ENCODE measurements around the gene RBM33. TPM values are rescaled to one million over a fixed set of nuclear protein-coding genes. Genes with fewer than 3 reads are reported as not detected.

The RBM33 gene
- total and polyA plus RNA-seq, 2 of the 4 experiments (the other 2 are of a cell fraction): 7.3 to 10.8 TPM

DNA sequence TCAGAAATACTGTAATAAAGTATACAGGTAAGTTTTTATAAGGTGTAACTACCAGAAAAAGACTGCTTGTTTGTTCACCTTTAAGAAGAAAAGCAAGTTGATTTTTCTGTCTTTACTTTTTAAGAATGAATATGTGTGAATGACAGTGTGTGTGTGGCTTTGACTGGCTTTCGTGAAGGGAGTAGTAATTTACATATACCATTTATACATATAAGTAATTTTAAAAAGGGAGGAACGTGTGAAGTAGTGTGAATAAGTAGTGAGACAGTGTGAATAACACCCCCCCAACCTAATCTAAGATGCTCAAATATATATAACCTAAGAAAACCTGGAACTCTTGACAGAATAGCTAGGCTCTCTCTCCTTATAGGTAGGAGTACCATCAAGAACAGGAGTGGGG, 33.2 kb downstream of the RBM33 start:
- no CpG with 5 or more reads among the region's 2 CpGs for WGBS, 2 experiments (ENCODE audit: extremely low coverage in 2 of 2, insufficient read length in 1 of 2)
- Histone ChIP-seq H3K4me3 (ENCODE audit: insufficient read depth, low read depth, low read length) (no peak overlapping the region), H2AFZ (replicated peaks; ENCODE audit: low read length, poor library complexity) (no peak overlapping the region), H3K4me1 (ENCODE audit: control insufficient read depth, insufficient read depth, low read length) (peaks cover 2% of the 10 kb centered on the region; the same call in 1 of the 2 replicates), H3K36me3 (ENCODE audit: control insufficient read depth, insufficient read depth, low read length) (peaks cover 16% of the 10 kb centered on the region), H3K4me2 (ENCODE audit: low read depth, low read length) (no peak overlapping the region), H3K4ac (ENCODE audit: low read depth, low read length) (no peak overlapping the region), H2BK5ac (ENCODE audit: low read depth, low read length, poor library complexity, severe bottlenecking) (no peak overlapping the region), H4K5ac (ENCODE audit: low read depth, low read length) (no peak overlapping the region), H4K8ac (ENCODE audit: low read depth in 2 of 2, low read length in 2 of 2) (no peak overlapping the region), H4K91ac (ENCODE audit: insufficient read depth, low read depth, low read length) (no peak overlapping the region), H4K20me1 (ENCODE audit: insufficient read depth, low read length) (peaks cover 15% of the 10 kb centered on the region; the same call in 1 of the 2 replicates), H2BK120ac (ENCODE audit: low read depth, low read length) (no peak overlapping the region), H2BK15ac (ENCODE audit: low read depth, low read length) (no peak overlapping the region), H2BK20ac (ENCODE audit: low read depth, low read length) (no peak overlapping the region), H3K9ac (ENCODE audit: low read depth, low read length) (no peak overlapping the region), H3K14ac (replicated peaks; ENCODE audit: low read depth, low read length) (no peak overlapping the region), H3K79me1 (ENCODE audit: low read depth in 1 of 2, low read length in 2 of 2) (peaks cover 32 to 57% of the 10 kb centered on the region in 2 experiments), H3K9me1 (ENCODE audit: insufficient read depth, low read length) (peaks cover 7% of the 10 kb centered on the region; the same call in 1 of the 2 replicates), H3K27me3 (ENCODE audit: control insufficient read depth, insufficient read depth, low read length) (no peaks in the 10 kb centered on the region), H3K56ac (ENCODE audit: extremely low read depth, insufficient read depth, low read length) (no peak overlapping the region), H3K27ac (ENCODE audit: insufficient read depth, low read length) (no peak overlapping the region), H2AK9ac (replicated peaks; ENCODE audit: low read depth, low read length, poor library complexity) (no peak overlapping the region), H3K18ac (ENCODE audit: low read depth, low read length) (no peak overlapping the region), H3K9me3 (ENCODE audit: control insufficient read depth, insufficient read depth, low read length) (no peaks in the 10 kb centered on the region), H3K23ac (ENCODE audit: low read depth, low read length) (no peak overlapping the region), H2AK5ac (ENCODE audit: low read depth, low read length) (no peak overlapping the region)
- dilution Hi-C loops (cut with HindIII; ENCODE audit: low sequenced_read_pairs, unreplicated experiment) (no loop called here), intact Hi-C loops (cut with micrococcal nuclease) (no loop called here), in situ Hi-C loops (cut with MboI; ENCODE audit: low sequenced_read_pairs) (no loop called here)
- DNase-seq (no peak), ATAC-seq (ENCODE audit: low read depth) (no peak)
- POLR2A ChIA-PET (ENCODE audit: unreplicated experiment): no interaction called here
- no TSS peak for BruUV-seq (replicated peaks)
- TF ChIP-seq CEBPB (IDR thresholded peaks at IDR 0.05; ENCODE audit: low read depth, low read length): no peak
- no peak for TF ChIP-seq MAZ (IDR thresholded peaks at IDR 0.05; ENCODE audit: borderline replicate concordance, low read depth, low read length)
- TF ChIP-seq RCOR1 (IDR thresholded peaks at IDR 0.05; ENCODE audit: insufficient replicate concordance, low read length): no peak
- TF ChIP-seq RFX5 (IDR thresholded peaks at IDR 0.05; ENCODE audit: low read depth, low read length): no peak
- no peak for TF ChIP-seq CHD1 (IDR thresholded peaks at IDR 0.05; ENCODE audit: low read depth, low read length)
- TF ChIP-seq, protein P1, sequence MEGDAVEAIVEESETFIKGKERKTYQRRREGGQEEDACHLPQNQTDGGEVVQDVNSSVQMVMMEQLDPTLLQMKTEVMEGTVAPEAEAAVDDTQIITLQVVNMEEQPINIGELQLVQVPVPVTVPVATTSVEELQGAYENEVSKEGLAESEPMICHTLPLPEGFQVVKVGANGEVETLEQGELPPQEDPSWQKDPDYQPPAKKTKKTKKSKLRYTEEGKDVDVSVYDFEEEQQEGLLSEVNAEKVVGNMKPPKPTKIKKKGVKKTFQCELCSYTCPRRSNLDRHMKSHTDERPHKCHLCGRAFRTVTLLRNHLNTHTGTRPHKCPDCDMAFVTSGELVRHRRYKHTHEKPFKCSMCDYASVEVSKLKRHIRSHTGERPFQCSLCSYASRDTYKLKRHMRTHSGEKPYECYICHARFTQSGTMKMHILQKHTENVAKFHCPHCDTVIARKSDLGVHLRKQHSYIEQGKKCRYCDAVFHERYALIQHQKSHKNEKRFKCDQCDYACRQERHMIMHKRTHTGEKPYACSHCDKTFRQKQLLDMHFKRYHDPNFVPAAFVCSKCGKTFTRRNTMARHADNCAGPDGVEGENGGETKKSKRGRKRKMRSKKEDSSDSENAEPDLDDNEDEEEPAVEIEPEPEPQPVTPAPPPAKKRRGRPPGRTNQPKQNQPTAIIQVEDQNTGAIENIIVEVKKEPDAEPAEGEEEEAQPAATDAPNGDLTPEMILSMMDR (conservative IDR thresholded peaks at IDR 0.05; ENCODE audit: low read depth, low read length): no peak
- no peak for TF ChIP-seq MAFK (IDR thresholded peaks at IDR 0.05; ENCODE audit: low read depth, low read length)
- no peak for TF ChIP-seq NFE2L2 (IDR thresholded peaks at IDR 0.05; ENCODE audit: low read depth, low read length)
- no peak for TF ChIP-seq POLR2A (IDR thresholded peaks at IDR 0.05; ENCODE audit: low read depth, low read length)
- no peak for TF ChIP-seq MXI1 (IDR thresholded peaks at IDR 0.05; ENCODE audit: borderline replicate concordance, low read depth, low read length)
- TF ChIP-seq, protein P2, sequence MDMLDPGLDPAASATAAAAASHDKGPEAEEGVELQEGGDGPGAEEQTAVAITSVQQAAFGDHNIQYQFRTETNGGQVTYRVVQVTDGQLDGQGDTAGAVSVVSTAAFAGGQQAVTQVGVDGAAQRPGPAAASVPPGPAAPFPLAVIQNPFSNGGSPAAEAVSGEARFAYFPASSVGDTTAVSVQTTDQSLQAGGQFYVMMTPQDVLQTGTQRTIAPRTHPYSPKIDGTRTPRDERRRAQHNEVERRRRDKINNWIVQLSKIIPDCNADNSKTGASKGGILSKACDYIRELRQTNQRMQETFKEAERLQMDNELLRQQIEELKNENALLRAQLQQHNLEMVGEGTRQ (IDR thresholded peaks at IDR 0.05; ENCODE audit: low read depth, low read length): no peak
- no peak for TF ChIP-seq SMC3 (IDR thresholded peaks at IDR 0.05; ENCODE audit: low read depth, low read length)
- TF ChIP-seq FOS (IDR thresholded peaks at IDR 0.05; ENCODE audit: low read depth, low read length): no peak
- TF ChIP-seq BHLHE40 (IDR thresholded peaks at IDR 0.05; ENCODE audit: low read depth, low read length): no peak
- TF ChIP-seq, protein P3, sequence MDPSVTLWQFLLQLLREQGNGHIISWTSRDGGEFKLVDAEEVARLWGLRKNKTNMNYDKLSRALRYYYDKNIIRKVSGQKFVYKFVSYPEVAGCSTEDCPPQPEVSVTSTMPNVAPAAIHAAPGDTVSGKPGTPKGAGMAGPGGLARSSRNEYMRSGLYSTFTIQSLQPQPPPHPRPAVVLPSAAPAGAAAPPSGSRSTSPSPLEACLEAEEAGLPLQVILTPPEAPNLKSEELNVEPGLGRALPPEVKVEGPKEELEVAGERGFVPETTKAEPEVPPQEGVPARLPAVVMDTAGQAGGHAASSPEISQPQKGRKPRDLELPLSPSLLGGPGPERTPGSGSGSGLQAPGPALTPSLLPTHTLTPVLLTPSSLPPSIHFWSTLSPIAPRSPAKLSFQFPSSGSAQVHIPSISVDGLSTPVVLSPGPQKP (IDR thresholded peaks at IDR 0.05; ENCODE audit: borderline replicate concordance, low read depth, low read length): no peak
- no peak for TF ChIP-seq RAD21 (IDR thresholded peaks at IDR 0.05; ENCODE audit: low read length)
- CTCF ChIA-PET: no interaction called here
